Osteoblast (primary cell): Measurements from ENCODE around the gene PTOV1. TPM values are rescaled to one million over a fixed set of nuclear protein-coding genes. Genes with fewer than 3 reads are reported as not detected.

Experiments
- DNase-seq: peaks from one replicate; pipeline ENCODE4 v3.0.0; 2011; ENCODE audit warnings: low spot score, mixed read lengths; ENCODE audit not compliant: insufficient read length; ENCODE audit errors: missing footprints
- H2AFZ ChIP-seq: 2 replicates; pipeline ENCODE4 v1.6.0; 2011; ENCODE audit warnings: mild to moderate bottlenecking, low read length
- H3K27ac ChIP-seq: 2 replicates; pipeline ENCODE4 v1.5.1; 2011; ENCODE audit warnings: mild to moderate bottlenecking, low read depth, low read length, moderate library complexity
- H3K27me3 ChIP-seq: 2 replicates; pipeline ENCODE4 v1.6.0; 2012; ENCODE audit warnings: mild to moderate bottlenecking, control low read depth, inconsistent platforms, low read length, moderate library complexity; ENCODE audit not compliant: insufficient read depth
- H3K36me3 ChIP-seq: 2 replicates; pipeline ENCODE4 v1.5.1; 2011; ENCODE audit warnings: mild to moderate bottlenecking, low read length, control low read depth, moderate library complexity; ENCODE audit not compliant: insufficient read depth
- H3K4me1 ChIP-seq: 2 replicates; pipeline ENCODE4 v1.5.1; 2011; ENCODE audit warnings: mild to moderate bottlenecking, low read length, control low read depth, moderate library complexity; ENCODE audit not compliant: insufficient read depth
- H3K4me2 ChIP-seq: 2 replicates; pipeline ENCODE4 v1.6.0; 2011; ENCODE audit warnings: mild to moderate bottlenecking, low read length; ENCODE audit not compliant: insufficient read depth
- H3K4me3 ChIP-seq: fragments of 200-600 bp; sonication (generic); 3 replicates; pipeline ENCODE4 v1.5.1; 2012; ENCODE audit warnings: mild to moderate bottlenecking, low read length, inconsistent platforms; ENCODE audit not compliant: insufficient read depth
- H3K79me2 ChIP-seq: 2 replicates; pipeline ENCODE4 v1.6.0; 2012; ENCODE audit warnings: mild to moderate bottlenecking, low read length, control low read depth, inconsistent platforms; ENCODE audit not compliant: insufficient read depth
- H3K9me3 ChIP-seq: 2 replicates; pipeline ENCODE4 v1.5.1; 2011; ENCODE audit warnings: low read depth, low read length, control low read depth
- H4K20me1 ChIP-seq: 2 replicates; pipeline ENCODE4 v1.6.0; 2012; ENCODE audit warnings: mild to moderate bottlenecking, low read length, control low read depth; ENCODE audit not compliant: insufficient read depth
- total RNA-seq: library from RNA; depleted of rRNA; stranded (reverse); fragments of >200 nt; gene quantifications from 2 replicates; pipeline ENCODE4 v1.2.3, GENCODE V29; 2012
- TF ChIP-seq, protein P1 (sequence below): IDR thresholded peaks from 2 replicates; pipeline ENCODE4 v1.5.1; 2011; ENCODE audit warnings: mild to moderate bottlenecking, low read depth, low read length, moderate library complexity; ENCODE audit errors: extremely low read depth

PTOV1 gene
- total RNA-seq, 1 donor = 39.4 TPM

GRCh38 chr19:49881672-49882394 is 30.9 kb downstream of the PTOV1 start:
- Histone ChIP-seq H3K27ac (no peak overlapping the region), H3K4me2 (no peak overlapping the region), H3K36me3 (peaks cover 47% of the 10 kb centered on the region), H3K27me3 (no peaks in the 10 kb centered on the region), H3K4me3 (no peak overlapping the region), H3K9me3 (no peaks in the 10 kb centered on the region), H2AFZ (no peak overlapping the region), H3K79me2 (peaks cover 9% of the 10 kb centered on the region), H4K20me1 (peaks cover 4% of the 10 kb centered on the region), H3K4me1 (peaks cover 8% of the 10 kb centered on the region)
- peak; percentile 89 for DNase-seq
- TF ChIP-seq, protein P1, sequence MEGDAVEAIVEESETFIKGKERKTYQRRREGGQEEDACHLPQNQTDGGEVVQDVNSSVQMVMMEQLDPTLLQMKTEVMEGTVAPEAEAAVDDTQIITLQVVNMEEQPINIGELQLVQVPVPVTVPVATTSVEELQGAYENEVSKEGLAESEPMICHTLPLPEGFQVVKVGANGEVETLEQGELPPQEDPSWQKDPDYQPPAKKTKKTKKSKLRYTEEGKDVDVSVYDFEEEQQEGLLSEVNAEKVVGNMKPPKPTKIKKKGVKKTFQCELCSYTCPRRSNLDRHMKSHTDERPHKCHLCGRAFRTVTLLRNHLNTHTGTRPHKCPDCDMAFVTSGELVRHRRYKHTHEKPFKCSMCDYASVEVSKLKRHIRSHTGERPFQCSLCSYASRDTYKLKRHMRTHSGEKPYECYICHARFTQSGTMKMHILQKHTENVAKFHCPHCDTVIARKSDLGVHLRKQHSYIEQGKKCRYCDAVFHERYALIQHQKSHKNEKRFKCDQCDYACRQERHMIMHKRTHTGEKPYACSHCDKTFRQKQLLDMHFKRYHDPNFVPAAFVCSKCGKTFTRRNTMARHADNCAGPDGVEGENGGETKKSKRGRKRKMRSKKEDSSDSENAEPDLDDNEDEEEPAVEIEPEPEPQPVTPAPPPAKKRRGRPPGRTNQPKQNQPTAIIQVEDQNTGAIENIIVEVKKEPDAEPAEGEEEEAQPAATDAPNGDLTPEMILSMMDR = no peak

GRCh38 chr19:49882643-49883042 is 31.7 kb downstream of the PTOV1 start:
- peaks cover 47% of the 10 kb centered on the region for H3K36me3 ChIP-seq
- peaks cover 8% of the 10 kb centered on the region for H3K4me1 ChIP-seq
- no peak overlapping the region for H2AFZ ChIP-seq

GRCh38 chr19:49883094-49883493 is 32.1 kb downstream of the PTOV1 start:
- peaks cover 47% of the 10 kb centered on the region for H3K36me3 ChIP-seq
- no peak overlapping the region for H2AFZ ChIP-seq
- peaks cover 4% of the 10 kb centered on the region for H4K20me1 ChIP-seq
- H3K27ac ChIP-seq = no peak overlapping the region
- no peak for DNase-seq
- H3K79me2 ChIP-seq = peaks cover 7% of the 10 kb centered on the region
- peaks cover 7% of the 10 kb centered on the region for H3K4me1 ChIP-seq
- TF ChIP-seq, protein P1 = no peak
- H3K27me3 ChIP-seq = no peaks in the 10 kb centered on the region
- no peak overlapping the region for H3K4me3 ChIP-seq
- no peak overlapping the region for H3K4me2 ChIP-seq
- no peaks in the 10 kb centered on the region for H3K9me3 ChIP-seq

More at GRCh38 chr19:49882643-49883042, 31.7 kb downstream of the PTOV1 start:
- Histone ChIP-seq H3K4me3 (no peak overlapping the region), H3K27ac (no peak overlapping the region), H3K79me2 (peaks cover 9% of the 10 kb centered on the region), H3K27me3 (no peaks in the 10 kb centered on the region), H3K9me3 (no peaks in the 10 kb centered on the region), H4K20me1 (peaks cover 4% of the 10 kb centered on the region), H3K4me2 (no peak overlapping the region)
- DNase-seq = no peak
- TF ChIP-seq, protein P1 = no peak

GRCh38 chr19:49884109-49884508 is 33.1 kb downstream of the PTOV1 start:
- no peak for DNase-seq
- no peaks in the 10 kb centered on the region for H3K79me2 ChIP-seq
- no peak overlapping the region for H3K27ac ChIP-seq
- H3K36me3 ChIP-seq = peaks cover 47% of the 10 kb centered on the region
- H2AFZ ChIP-seq = no peak overlapping the region
- H3K9me3 ChIP-seq = no peaks in the 10 kb centered on the region
- TF ChIP-seq, protein P1 = no peak
- H3K4me1 ChIP-seq = no peaks in the 10 kb centered on the region
- no peaks in the 10 kb centered on the region for H3K27me3 ChIP-seq
- peaks cover under 1% of the 10 kb centered on the region for H4K20me1 ChIP-seq
- H3K4me2 ChIP-seq = no peak overlapping the region
- H3K4me3 ChIP-seq = no peak overlapping the region
